Astrocyte (in vitro differentiated cells and primary cell): Measurements from ENCODE around the gene ALPL. TPM values are rescaled to one million over a fixed set of nuclear protein-coding genes. Genes with fewer than 3 reads are reported as not detected.

Experiments
- DNase-seq: peaks from one replicate; pipeline ENCODE4 v3.0.0-alpha.2; 2010; ENCODE audit warnings: low read depth
- FAIRE-seq: peaks from 2 replicates; lab custom pipeline; 2011; peaks lifted over from hg19 to GRCh38; lab: Jason Lieb, UNC
- H2AFZ ChIP-seq: 2 replicates; pipeline ENCODE4 v1.6.0; 2012; ENCODE audit warnings: low read depth, low read length, inconsistent platforms
- H3K27ac ChIP-seq: 2 replicates; pipeline ENCODE4 v1.5.1; 2011; ENCODE audit warnings: low read depth, low read length, inconsistent platforms
- H3K27me3 ChIP-seq: 2 replicates; pipeline ENCODE4 v1.6.0; 2011; ENCODE audit warnings: low read length, inconsistent platforms; ENCODE audit not compliant: insufficient read depth
- H3K36me3 ChIP-seq: 2 replicates; pipeline ENCODE4 v1.5.1; 2011; ENCODE audit warnings: low read length, inconsistent platforms; ENCODE audit not compliant: insufficient read depth
- H3K4me1 ChIP-seq: 2 replicates; pipeline ENCODE4 v1.5.1; 2011; ENCODE audit warnings: low read length, inconsistent platforms; ENCODE audit not compliant: insufficient read depth
- H3K4me2 ChIP-seq: 2 replicates; pipeline ENCODE4 v1.6.0; 2012; ENCODE audit warnings: low read length, inconsistent platforms
- H3K4me3 ChIP-seq: 2 replicates; pipeline ENCODE4 v1.5.1; 2011; ENCODE audit warnings: low read depth, mild to moderate bottlenecking, low read length, inconsistent platforms; ENCODE audit not compliant: insufficient read depth
- H3K79me2 ChIP-seq: 2 replicates; pipeline ENCODE4 v1.6.0; 2012; ENCODE audit warnings: mild to moderate bottlenecking, low read length, inconsistent platforms; ENCODE audit not compliant: insufficient read depth
- H3K9ac ChIP-seq: 2 replicates; pipeline ENCODE4 v1.6.0; 2012; ENCODE audit warnings: mild to moderate bottlenecking, low read length, inconsistent platforms
- H3K9me3 ChIP-seq: 2 replicates; pipeline ENCODE4 v1.5.1; 2012; ENCODE audit warnings: low read depth, mild to moderate bottlenecking, low read length, inconsistent platforms; ENCODE audit not compliant: insufficient read depth
- H4K20me1 ChIP-seq: 2 replicates; pipeline ENCODE4 v1.6.0; 2012; ENCODE audit warnings: low read length, inconsistent platforms; ENCODE audit not compliant: insufficient read depth
- H3K27ac Mint-ChIP-seq: one replicate; pipeline ENCODE4 v1.8.0; 2021; ENCODE audit warnings: mild to moderate bottlenecking, mixed read lengths; ENCODE audit not compliant: unreplicated experiment
- H3K27me3 Mint-ChIP-seq: one replicate; pipeline ENCODE4 v1.8.0; 2021; ENCODE audit warnings: low read depth, mixed read lengths; ENCODE audit not compliant: unreplicated experiment
- H3K36me3 Mint-ChIP-seq: one replicate; pipeline ENCODE4 v1.8.0; 2021; ENCODE audit warnings: low read depth, mixed read lengths; ENCODE audit not compliant: unreplicated experiment
- H3K4me1 Mint-ChIP-seq: one replicate; pipeline ENCODE4 v1.8.0; 2021; ENCODE audit warnings: low read depth, mixed read lengths; ENCODE audit not compliant: unreplicated experiment
- H3K4me3 Mint-ChIP-seq: one replicate; pipeline ENCODE4 v1.8.0; 2021; ENCODE audit warnings: mild to moderate bottlenecking, moderate library complexity, mixed read lengths; ENCODE audit not compliant: unreplicated experiment
- H3K9me3 Mint-ChIP-seq: one replicate; pipeline ENCODE4 v1.8.0; 2021; ENCODE audit warnings: mild to moderate bottlenecking, mixed read lengths; ENCODE audit not compliant: unreplicated experiment
- CTCF ChIP-seq: IDR thresholded peaks from 2 replicates; pipeline ENCODE4 v1.5.1; 2011; ENCODE audit warnings: low read depth, mild to moderate bottlenecking, inconsistent platforms, low read length, moderate library complexity; ENCODE audit not compliant: insufficient read depth
- EZH2 ChIP-seq: IDR thresholded peaks from 2 replicates; pipeline ENCODE4 v1.6.1; 2012; ENCODE audit warnings: mild to moderate bottlenecking, low read length, inconsistent platforms; ENCODE audit not compliant: insufficient read depth
- total RNA-seq: library from RNA; stranded (reverse); gene quantifications from 2 replicates; pipeline ENCODE4 v1.2.1, GENCODE V29; 2021

ALPL gene
- total RNA-seq, 1 donor from 2014 or later: 24.3 TPM

GRCh38 chr1:21619375-21619947 is 110.2 kb downstream of the ALPL start:
- H3K4me2 ChIP-seq: no peak overlapping the region
- no peaks in the 10 kb centered on the region for H3K4me1 ChIP-seq
- peaks cover 2% of the 10 kb centered on the region for H3K4me1 Mint-ChIP-seq
- peaks cover 36% of the 10 kb centered on the region for H3K27me3 Mint-ChIP-seq
- no peak overlapping the region for H3K9ac ChIP-seq
- no peak for DNase-seq
- no peak overlapping the region for H3K4me3 Mint-ChIP-seq
- no peaks in the 10 kb centered on the region for H3K9me3 Mint-ChIP-seq
- H3K27me3 ChIP-seq: peaks cover 13% of the 10 kb centered on the region
- no peaks in the 10 kb centered on the region for H3K36me3 ChIP-seq
- H4K20me1 ChIP-seq: peaks cover 5% of the 10 kb centered on the region
- H3K27ac ChIP-seq: no peak overlapping the region
- no peak for TF ChIP-seq CTCF
- no peak for TF ChIP-seq EZH2
- peaks cover 8% of the 10 kb centered on the region for H3K36me3 Mint-ChIP-seq
- no peak overlapping the region for H3K27ac Mint-ChIP-seq
- no peak overlapping the region for H2AFZ ChIP-seq
- no peak overlapping the region for H3K4me3 ChIP-seq
- no peaks in the 10 kb centered on the region for H3K79me2 ChIP-seq
- FAIRE-seq: no peak
- no peaks in the 10 kb centered on the region for H3K9me3 ChIP-seq

GRCh38 chr1:21620011-21620410 is 110.8 kb downstream of the ALPL start:
- Mint-ChIP-seq H3K27ac (no peak overlapping the region), H3K27me3 (peaks cover 35% of the 10 kb centered on the region), H3K36me3 (peaks cover 8% of the 10 kb centered on the region), H3K4me1 (peaks cover 2% of the 10 kb centered on the region), H3K4me3 (no peak overlapping the region), H3K9me3 (no peaks in the 10 kb centered on the region)
- TF ChIP-seq EZH2 (no peak), CTCF (no peak)
- no peak for DNase-seq
- Histone ChIP-seq H2AFZ (no peak overlapping the region), H3K4me2 (no peak overlapping the region), H3K27me3 (peaks cover 13% of the 10 kb centered on the region), H3K79me2 (no peaks in the 10 kb centered on the region), H3K9me3 (no peaks in the 10 kb centered on the region), H4K20me1 (peaks cover 5% of the 10 kb centered on the region), H3K4me1 (no peaks in the 10 kb centered on the region), H3K27ac (no peak overlapping the region), H3K36me3 (no peaks in the 10 kb centered on the region), H3K4me3 (no peak overlapping the region), H3K9ac (no peak overlapping the region)
- FAIRE-seq: no peak

GRCh38 chr1:21620496-21620895 is 111.3 kb downstream of the ALPL start:
- Histone ChIP-seq H3K27ac (no peak overlapping the region), H3K79me2 (no peaks in the 10 kb centered on the region), H3K4me3 (no peak overlapping the region), H4K20me1 (peaks cover 5% of the 10 kb centered on the region), H3K4me2 (no peak overlapping the region), H3K27me3 (peaks cover 13% of the 10 kb centered on the region), H3K36me3 (no peaks in the 10 kb centered on the region), H3K9me3 (no peaks in the 10 kb centered on the region), H3K9ac (no peak overlapping the region), H3K4me1 (no peaks in the 10 kb centered on the region), H2AFZ (no peak overlapping the region)
- Mint-ChIP-seq H3K4me1 (peaks cover 2% of the 10 kb centered on the region), H3K9me3 (no peaks in the 10 kb centered on the region), H3K27me3 (peaks cover 34% of the 10 kb centered on the region), H3K27ac (no peak overlapping the region), H3K36me3 (peaks cover 8% of the 10 kb centered on the region), H3K4me3 (no peak overlapping the region)
- TF ChIP-seq EZH2: no peak
- no peak for TF ChIP-seq CTCF
- DNase-seq (no peak), FAIRE-seq (no peak)
